RWPE1 (cell line): ENCODE measurements around the gene PIK3R1.
A peak's percentile ranks its signal among the peaks of the same experiment; 100 is the strongest.

Experiments used
- CTCF ChIA-PET: fragments of 350-600 bp; sonication (Branson Sonifier 250); formaldehyde crosslinking; extraction: SDS; loops from one replicate; lab custom pipeline; 2021; lab: Yijun Ruan, JAX
- POLR2A ChIA-PET: fragments of 400-600 bp; formaldehyde crosslinking; extraction: SDS; loops from one replicate; lab custom pipeline; 2020; ENCODE audit warnings: antibody characterized with exemption; ENCODE audit not compliant: low non-redundant PET; lab: Yijun Ruan, JAX
- DNase-seq: peaks from one replicate; pipeline ENCODE4 v3.0.0; 2012; ENCODE audit warnings: low spot score
- H3K27ac ChIP-seq: fragments of 450-650 bp; 2 replicates; pipeline ENCODE4 v1.5.1; 2017
- TF ChIP-seq, protein P1 (sequence below): fragments of 450-650 bp; conservative IDR thresholded peaks from 2 replicates; pipeline ENCODE4 v1.5.1; 2017; ENCODE audit warnings: low read depth, mild to moderate bottlenecking

The PIK3R1 gene

DNA sequence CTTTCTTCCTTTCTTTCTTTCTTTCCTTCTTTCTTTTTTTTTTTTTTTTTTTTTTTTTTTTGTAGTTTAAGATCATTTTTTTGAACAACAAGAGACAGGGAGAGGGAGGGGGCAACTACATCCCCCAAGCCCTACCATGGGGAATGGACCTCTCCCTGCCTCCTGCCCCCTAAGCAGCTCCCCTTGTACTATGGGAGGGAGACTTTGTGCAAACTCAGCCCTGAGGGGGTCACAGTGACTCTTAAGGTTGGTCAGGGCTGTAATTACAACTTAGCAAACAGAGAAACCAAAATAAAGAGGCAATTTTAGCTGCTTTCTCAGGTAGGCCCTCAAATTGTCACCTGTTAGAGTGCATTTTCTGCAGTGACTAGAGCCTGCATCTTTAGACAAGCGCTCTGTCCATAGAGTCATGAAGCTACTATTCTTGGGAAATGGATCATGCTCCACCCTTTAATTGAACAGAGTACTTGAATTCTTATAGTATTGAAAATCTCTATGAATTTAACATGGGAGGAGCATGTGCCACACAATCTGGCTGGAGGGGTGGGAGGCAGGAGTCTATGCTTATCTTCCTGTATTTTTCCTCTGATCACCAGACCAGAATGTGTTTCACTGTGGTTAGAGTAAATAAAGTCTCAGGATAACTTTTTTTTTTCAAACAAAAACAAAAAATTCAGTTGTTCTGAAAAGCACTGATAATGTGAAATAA lies 24.3 kb upstream of the PIK3R1 start:
- TF ChIP-seq, protein P1, sequence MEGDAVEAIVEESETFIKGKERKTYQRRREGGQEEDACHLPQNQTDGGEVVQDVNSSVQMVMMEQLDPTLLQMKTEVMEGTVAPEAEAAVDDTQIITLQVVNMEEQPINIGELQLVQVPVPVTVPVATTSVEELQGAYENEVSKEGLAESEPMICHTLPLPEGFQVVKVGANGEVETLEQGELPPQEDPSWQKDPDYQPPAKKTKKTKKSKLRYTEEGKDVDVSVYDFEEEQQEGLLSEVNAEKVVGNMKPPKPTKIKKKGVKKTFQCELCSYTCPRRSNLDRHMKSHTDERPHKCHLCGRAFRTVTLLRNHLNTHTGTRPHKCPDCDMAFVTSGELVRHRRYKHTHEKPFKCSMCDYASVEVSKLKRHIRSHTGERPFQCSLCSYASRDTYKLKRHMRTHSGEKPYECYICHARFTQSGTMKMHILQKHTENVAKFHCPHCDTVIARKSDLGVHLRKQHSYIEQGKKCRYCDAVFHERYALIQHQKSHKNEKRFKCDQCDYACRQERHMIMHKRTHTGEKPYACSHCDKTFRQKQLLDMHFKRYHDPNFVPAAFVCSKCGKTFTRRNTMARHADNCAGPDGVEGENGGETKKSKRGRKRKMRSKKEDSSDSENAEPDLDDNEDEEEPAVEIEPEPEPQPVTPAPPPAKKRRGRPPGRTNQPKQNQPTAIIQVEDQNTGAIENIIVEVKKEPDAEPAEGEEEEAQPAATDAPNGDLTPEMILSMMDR = no peak
- CTCF ChIA-PET = interaction anchor here (0.6 kb wide), 1 partner anchor 1139 kb away, joined by 4 read pairs; no protein-coding TSS in a partner anchor
- DNase-seq = no peak
- no peak overlapping the region for H3K27ac ChIP-seq
- POLR2A ChIA-PET = no interaction called here

DNA sequence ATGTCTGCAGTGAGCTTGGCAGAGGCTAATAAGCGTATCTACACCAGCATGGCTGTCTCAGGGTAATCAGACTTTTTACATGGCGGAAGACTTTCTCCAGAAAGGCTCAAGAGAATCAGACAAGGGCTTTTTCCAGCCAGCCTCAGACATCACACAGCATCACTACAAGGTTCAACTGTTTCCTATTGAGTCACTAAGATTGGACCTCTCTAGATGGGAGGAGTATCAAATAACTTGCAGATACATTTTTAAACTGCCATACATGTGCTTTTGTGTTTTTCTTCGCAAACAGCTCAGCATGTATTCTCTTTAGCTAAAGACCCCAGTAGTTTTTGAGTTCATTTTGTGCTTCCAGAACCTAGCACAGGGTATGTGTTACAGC lies 22.9 kb upstream of the PIK3R1 start:
- POLR2A ChIA-PET = no interaction called here
- TF ChIP-seq, protein P1 = no peak

DNA sequence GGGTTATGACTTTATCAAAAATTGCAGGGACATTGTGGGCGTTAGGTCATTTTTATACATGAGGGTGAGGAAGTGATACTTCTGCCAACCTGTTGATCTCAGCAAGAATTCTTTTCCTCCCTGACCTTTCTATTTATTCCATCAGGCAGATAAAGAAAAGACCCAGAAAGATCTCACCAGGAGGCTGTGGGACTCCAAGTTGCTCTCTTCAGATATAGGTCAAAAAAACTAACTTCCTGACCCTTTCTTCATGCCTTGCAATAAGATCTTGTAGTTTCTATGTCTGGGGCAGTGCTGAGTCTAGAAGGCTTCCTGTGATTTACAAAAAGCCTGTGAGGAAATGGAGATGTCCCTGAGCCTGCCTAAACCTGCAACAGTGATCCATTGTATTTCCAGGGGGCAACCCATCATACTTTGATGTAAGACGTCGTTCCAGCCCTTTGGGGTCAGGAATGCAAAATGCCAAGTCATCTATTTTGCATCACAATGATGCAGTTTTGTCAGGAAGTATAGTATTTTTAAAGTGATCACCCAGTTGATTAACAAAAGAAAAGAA lies 22.0 kb upstream of the PIK3R1 start:
- DNase-seq = peak; percentile 19
- ChIA-PET POLR2A (no interaction called here), CTCF (no interaction called here)
- no peak overlapping the region for H3K27ac ChIP-seq
- TF ChIP-seq, protein P1 = no peak

More for the DNA sequence above, 22.9 kb upstream of the PIK3R1 start:
- H3K27ac ChIP-seq = no peak overlapping the region
- CTCF ChIA-PET = interaction anchor here (0.8 kb wide), 1 partner anchor 12 kb away, joined by 3 read pairs; no protein-coding TSS in a partner anchor
- no peak for DNase-seq

DNA sequence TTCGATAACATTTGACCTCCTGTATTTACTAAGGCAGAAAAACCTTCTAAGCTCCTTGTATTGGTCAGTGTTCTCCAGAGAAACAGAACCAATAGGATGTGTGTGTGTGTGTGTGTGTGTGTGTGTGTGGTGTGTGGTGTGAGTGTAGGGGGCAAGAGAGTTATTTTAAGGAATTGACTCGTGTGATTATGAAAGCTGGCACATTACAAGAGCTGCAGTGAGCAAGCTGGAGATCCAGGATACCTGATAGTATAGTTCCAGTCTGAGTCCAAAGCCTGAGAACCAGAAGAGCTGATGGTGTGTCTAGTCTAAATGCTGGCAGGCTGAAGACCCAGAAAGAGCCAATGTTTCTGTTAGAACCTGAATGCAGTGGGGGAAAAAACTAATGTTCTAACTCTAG lies 21.2 kb upstream of the PIK3R1 start:
- no peak overlapping the region for H3K27ac ChIP-seq
- DNase-seq = no peak
- TF ChIP-seq, protein P1 = no peak
- CTCF ChIA-PET = interaction anchor here (0.6 kb wide), 2 partner anchors 90 to 338 kb away, joined by 3 to 4 read pairs; no protein-coding TSS in a partner anchor
- POLR2A ChIA-PET = no interaction called here

DNA sequence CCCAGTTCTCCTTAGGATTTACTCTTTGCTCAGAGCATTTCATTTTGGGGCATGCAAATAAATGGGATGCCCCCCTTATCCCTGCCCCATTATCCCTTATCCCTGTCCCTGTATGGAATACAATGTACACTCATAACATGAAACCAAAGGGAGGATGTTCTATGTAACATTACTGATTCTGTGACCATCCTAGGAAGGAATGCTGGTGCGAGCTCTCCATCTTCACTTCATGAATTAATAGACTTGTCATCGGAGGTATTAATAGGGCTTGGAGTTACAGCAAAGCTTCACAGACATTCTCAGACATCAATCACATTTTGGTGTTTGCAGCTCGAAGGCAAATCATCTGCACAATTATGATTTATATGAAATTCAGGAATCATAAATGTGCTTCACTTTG lies 20.4 kb upstream of the PIK3R1 start:
- no peak overlapping the region for H3K27ac ChIP-seq
- TF ChIP-seq, protein P1 = no peak
- ChIA-PET CTCF (interaction anchor here (0.6 kb wide), 1 partner anchor 89 kb away, joined by 3 read pairs; no protein-coding TSS in a partner anchor), POLR2A (no interaction called here)
- no peak for DNase-seq

DNA sequence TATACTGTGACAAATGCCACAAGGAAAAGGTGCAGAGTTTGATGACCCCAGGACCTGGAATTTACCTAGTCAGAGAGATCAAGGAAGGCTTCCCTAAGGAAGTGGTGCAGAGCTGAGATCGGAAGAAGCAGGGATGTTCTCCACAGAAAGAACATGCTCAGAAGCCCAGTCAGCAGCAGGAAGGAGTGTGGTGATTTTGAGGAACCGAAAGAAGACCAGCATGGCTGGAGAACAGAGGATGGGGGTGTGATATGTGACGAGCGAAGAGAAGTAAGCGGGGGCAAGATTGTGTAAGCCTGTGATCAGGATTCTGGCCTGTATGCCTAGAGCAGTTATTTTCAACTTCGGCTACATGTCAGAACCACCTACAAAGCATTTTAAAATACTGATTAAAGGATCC lies 18.7 kb upstream of the PIK3R1 start:
- DNase-seq = no peak
- TF ChIP-seq, protein P1 = no peak
- POLR2A ChIA-PET = no interaction called here
- CTCF ChIA-PET = interaction anchor here (0.6 kb wide), 1 partner anchor 232 kb away, joined by 3 read pairs; no protein-coding TSS in a partner anchor
- no peak overlapping the region for H3K27ac ChIP-seq
